ENCODE data around the gene SYNGAP1.

The SYNGAP1 gene

DNA sequence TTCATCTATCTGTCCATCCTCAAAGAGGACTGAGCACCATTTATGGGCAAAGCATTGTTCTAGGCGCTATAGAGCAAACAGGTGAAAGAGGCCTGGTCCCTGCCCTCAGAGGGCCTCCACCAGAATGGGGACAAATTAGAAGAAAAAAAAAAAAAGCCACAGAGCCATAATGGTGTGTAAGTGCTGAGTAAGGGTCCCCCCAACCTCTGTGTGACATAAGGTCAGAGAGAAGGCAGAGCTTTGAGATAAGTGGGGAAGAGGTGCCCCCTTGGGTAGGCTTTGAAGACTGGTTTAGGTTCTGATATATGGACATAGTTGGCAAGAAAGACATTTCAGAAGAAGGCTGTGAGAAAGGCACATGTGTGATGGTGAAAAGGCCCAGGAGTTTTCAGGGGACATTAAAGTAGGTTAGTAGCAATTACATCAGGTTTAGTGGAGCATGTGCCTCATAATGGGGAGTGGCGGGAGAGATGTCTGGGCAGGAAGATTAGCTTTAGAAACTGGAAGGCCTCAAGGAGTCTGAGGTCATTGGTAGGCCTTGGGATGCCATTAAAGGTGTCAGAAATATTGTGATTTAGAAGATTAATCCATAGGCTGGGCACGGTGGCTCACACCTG, 19.2 kb downstream of the SYNGAP1 start:
- no peaks in the 10 kb centered on the region for H3K9me3 ChIP-seq (ENCODE audit: control insufficient read depth, low read length)
- H3K36me3 ChIP-seq (ENCODE audit: control insufficient read depth, insufficient read depth, low read length) = no peaks in the 10 kb centered on the region
- no peak overlapping the region for H3K4me3 ChIP-seq (ENCODE audit: low read length)
- H3K27me3 ChIP-seq (ENCODE audit: control insufficient read depth, insufficient read depth, low read length) = no peaks in the 10 kb centered on the region
- H3K9ac ChIP-seq (ENCODE audit: low read length) = no peak overlapping the region
- H3K4me1 ChIP-seq (ENCODE audit: control insufficient read depth, insufficient read depth, low read length) = no peaks in the 10 kb centered on the region

- Histone ChIP-seq H3K27me3 (ENCODE audit: control insufficient read depth, insufficient read depth, low read length) (no peaks in the 10 kb centered on the region), H3K36me3 (ENCODE audit: control insufficient read depth, insufficient read depth, low read length) (no peaks in the 10 kb centered on the region), H3K9ac (ENCODE audit: low read length) (no peak overlapping the region), H3K9me3 (ENCODE audit: control insufficient read depth, low read length) (no peaks in the 10 kb centered on the region), H3K4me3 (ENCODE audit: low read length) (no peak overlapping the region), H3K4me1 (ENCODE audit: control insufficient read depth, insufficient read depth, low read length) (no peaks in the 10 kb centered on the region)
These were observed 20.2 kb downstream of the SYNGAP1 start for GRCh38 chr6:33439956-33440648.

GRCh38 chr6:33440649-33441309, 20.9 kb downstream of the SYNGAP1 start:
- H3K4me1 ChIP-seq (ENCODE audit: control insufficient read depth, insufficient read depth, low read length) = no peaks in the 10 kb centered on the region
- H3K9me3 ChIP-seq (ENCODE audit: control insufficient read depth, low read length) = no peaks in the 10 kb centered on the region
- no peaks in the 10 kb centered on the region for H3K36me3 ChIP-seq (ENCODE audit: control insufficient read depth, insufficient read depth, low read length)
- H3K27me3 ChIP-seq (ENCODE audit: control insufficient read depth, insufficient read depth, low read length) = no peaks in the 10 kb centered on the region
- H3K9ac ChIP-seq (ENCODE audit: low read length) = no peak overlapping the region
- no peak overlapping the region for H3K4me3 ChIP-seq (ENCODE audit: low read length)

DNA sequence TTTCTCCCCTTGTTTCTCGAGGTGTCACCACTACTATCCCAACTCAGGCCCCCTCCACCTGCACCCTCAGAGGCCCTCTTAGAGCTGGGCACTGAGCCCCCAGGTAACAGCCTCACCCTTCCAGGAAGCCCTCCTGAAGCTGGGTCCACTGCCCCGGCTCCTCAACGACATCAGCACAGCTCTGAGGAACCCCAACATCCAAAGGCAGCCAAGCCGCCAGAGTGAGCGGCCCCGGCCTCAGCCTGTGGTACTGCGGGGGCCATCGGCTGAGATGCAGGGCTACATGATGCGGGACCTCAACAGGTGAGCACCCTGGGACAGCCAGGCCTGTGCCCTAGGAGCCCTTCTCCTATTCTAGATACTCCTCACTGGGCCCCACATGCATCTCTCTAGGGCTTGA, 21.6 kb downstream of the SYNGAP1 start:
- Histone ChIP-seq H3K27me3 (ENCODE audit: control insufficient read depth, insufficient read depth, low read length) (no peaks in the 10 kb centered on the region), H3K4me3 (ENCODE audit: low read length) (no peak overlapping the region), H3K4me1 (ENCODE audit: control insufficient read depth, insufficient read depth, low read length) (no peaks in the 10 kb centered on the region), H3K9ac (ENCODE audit: low read length) (no peak overlapping the region), H3K9me3 (ENCODE audit: control insufficient read depth, low read length) (no peaks in the 10 kb centered on the region), H3K36me3 (ENCODE audit: control insufficient read depth, insufficient read depth, low read length) (no peaks in the 10 kb centered on the region)

DNA sequence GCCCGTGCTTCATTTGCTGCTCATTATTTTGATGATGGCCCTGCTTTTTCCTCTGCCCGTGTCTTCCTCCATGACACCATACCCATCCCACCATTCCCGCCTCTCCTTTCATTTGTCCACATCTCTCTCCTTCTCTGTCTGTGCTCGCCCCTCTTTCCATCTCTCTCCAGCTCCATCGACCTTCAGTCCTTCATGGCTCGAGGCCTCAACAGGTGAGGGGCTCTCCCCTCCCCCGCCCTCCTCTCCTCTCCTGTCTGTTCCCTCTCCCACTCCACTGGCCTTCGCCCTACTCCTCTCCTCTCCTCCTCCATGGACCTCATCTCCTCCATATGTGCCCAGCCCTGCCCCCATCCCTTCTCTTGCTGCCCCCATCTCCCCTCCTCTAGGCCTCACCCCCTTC, 22.4 kb downstream of the SYNGAP1 start:
- H3K4me1 ChIP-seq (ENCODE audit: control insufficient read depth, insufficient read depth, low read length) = no peaks in the 10 kb centered on the region
- H3K9me3 ChIP-seq (ENCODE audit: control insufficient read depth, low read length) = no peaks in the 10 kb centered on the region
- H3K9ac ChIP-seq (ENCODE audit: low read length) = no peak overlapping the region
- H3K27me3 ChIP-seq (ENCODE audit: control insufficient read depth, insufficient read depth, low read length) = no peaks in the 10 kb centered on the region
- no peak overlapping the region for H3K4me3 ChIP-seq (ENCODE audit: low read length)
- H3K36me3 ChIP-seq (ENCODE audit: control insufficient read depth, insufficient read depth, low read length) = no peaks in the 10 kb centered on the region

DNA sequence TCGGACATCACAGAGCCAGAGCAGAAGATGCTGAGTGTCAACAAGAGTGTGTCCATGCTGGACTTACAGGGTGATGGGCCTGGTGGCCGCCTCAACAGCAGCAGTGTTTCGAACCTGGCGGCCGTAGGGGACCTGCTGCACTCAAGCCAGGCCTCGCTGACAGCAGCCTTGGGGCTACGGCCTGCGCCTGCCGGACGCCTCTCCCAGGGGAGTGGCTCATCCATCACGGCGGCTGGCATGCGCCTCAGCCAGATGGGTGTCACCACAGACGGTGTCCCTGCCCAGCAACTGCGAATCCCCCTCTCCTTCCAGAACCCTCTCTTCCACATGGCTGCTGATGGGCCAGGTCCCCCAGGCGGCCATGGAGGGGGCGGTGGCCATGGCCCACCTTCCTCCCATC, 23.2 kb downstream of the SYNGAP1 start:
- no peak overlapping the region for H3K9ac ChIP-seq (ENCODE audit: low read length)
- H3K4me3 ChIP-seq (ENCODE audit: low read length) = no peak overlapping the region
- H3K9me3 ChIP-seq (ENCODE audit: control insufficient read depth, low read length) = no peaks in the 10 kb centered on the region
- no peaks in the 10 kb centered on the region for H3K4me1 ChIP-seq (ENCODE audit: control insufficient read depth, insufficient read depth, low read length)
- H3K27me3 ChIP-seq (ENCODE audit: control insufficient read depth, insufficient read depth, low read length) = no peaks in the 10 kb centered on the region
- no peaks in the 10 kb centered on the region for H3K36me3 ChIP-seq (ENCODE audit: control insufficient read depth, insufficient read depth, low read length)

GRCh38 chr6:33443619-33444504, 24.0 kb downstream of the SYNGAP1 start:
- Histone ChIP-seq H3K36me3 (ENCODE audit: control insufficient read depth, insufficient read depth, low read length) (no peaks in the 10 kb centered on the region), H3K27me3 (ENCODE audit: control insufficient read depth, insufficient read depth, low read length) (no peaks in the 10 kb centered on the region), H3K9me3 (ENCODE audit: control insufficient read depth, low read length) (no peaks in the 10 kb centered on the region), H3K4me1 (ENCODE audit: control insufficient read depth, insufficient read depth, low read length) (no peaks in the 10 kb centered on the region), H3K4me3 (ENCODE audit: low read length) (no peak overlapping the region), H3K9ac (ENCODE audit: low read length) (no peak overlapping the region)

DNA sequence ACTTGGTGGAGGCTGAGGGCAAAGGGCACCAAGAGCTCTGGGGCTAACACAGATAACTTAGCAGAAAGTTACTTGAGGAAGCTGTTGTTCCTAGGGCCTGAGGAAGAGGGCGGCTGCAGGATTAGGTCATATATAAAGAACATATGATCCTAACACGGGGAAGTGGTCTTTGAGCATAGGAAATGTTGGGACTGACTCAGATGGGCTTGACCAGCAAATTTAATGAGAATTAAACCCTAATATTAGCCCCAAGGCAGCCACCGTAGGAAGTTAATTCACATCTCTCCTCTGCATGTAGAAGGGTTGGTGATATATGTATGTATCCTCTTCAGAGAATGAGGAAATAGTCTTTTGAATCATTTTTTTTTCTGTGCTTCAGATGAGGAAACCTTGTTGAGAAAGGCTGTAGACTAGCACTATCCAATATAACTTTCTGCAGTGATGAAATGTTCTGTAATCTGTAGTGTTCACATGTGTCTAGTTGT, 25.3 kb downstream of the SYNGAP1 start:
- Histone ChIP-seq H3K9ac (ENCODE audit: low read length) (no peak overlapping the region), H3K36me3 (ENCODE audit: control insufficient read depth, insufficient read depth, low read length) (no peaks in the 10 kb centered on the region), H3K4me1 (ENCODE audit: control insufficient read depth, insufficient read depth, low read length) (no peaks in the 10 kb centered on the region), H3K9me3 (ENCODE audit: control insufficient read depth, low read length) (no peaks in the 10 kb centered on the region), H3K4me3 (ENCODE audit: low read length) (no peak overlapping the region), H3K27me3 (ENCODE audit: control insufficient read depth, insufficient read depth, low read length) (no peaks in the 10 kb centered on the region)

DNA sequence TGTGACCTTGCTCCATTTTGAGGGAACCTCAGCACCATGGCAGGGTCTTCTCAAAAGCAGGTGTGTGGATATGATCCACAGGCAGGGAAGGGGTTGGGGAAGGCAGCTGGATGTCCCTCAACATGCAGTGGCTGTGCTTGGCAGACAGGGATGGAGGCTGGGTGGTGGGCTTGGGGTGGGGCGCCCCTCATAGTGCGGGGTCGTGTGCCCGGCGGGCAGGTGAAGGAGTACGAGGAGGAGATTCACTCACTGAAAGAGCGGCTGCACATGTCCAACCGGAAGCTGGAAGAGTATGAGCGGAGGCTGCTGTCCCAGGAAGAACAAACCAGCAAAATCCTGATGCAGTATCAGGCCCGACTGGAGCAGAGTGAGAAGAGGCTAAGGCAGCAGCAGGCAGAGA, 26.5 kb downstream of the SYNGAP1 start:
- no peak overlapping the region for H3K4me3 ChIP-seq (ENCODE audit: low read length)
- H3K27me3 ChIP-seq (ENCODE audit: control insufficient read depth, insufficient read depth, low read length) = no peaks in the 10 kb centered on the region
- H3K9me3 ChIP-seq (ENCODE audit: control insufficient read depth, low read length) = no peaks in the 10 kb centered on the region
- no peaks in the 10 kb centered on the region for H3K4me1 ChIP-seq (ENCODE audit: control insufficient read depth, insufficient read depth, low read length)
- H3K9ac ChIP-seq (ENCODE audit: low read length) = no peak overlapping the region
- no peaks in the 10 kb centered on the region for H3K36me3 ChIP-seq (ENCODE audit: control insufficient read depth, insufficient read depth, low read length)

DNA sequence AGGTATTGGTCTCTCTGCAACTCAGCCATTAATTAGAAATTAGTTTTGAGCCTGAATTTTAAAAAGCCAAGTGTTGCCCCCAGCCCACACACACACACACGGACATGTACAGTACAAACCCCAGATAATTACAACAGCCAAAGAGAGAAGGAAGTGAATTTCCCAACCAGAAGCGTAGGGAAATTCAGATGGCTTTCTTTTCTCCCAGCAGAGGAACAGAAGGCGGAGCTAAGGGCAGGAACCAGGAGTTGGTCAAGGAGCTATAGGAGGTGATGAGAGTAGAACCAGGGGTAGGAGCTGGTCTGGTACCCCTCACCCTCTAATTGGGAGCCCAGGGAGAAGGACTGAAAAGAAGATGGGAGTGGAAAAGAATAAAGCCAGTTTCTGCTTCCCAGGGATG, 30.6 kb downstream of the SYNGAP1 start:
- Histone ChIP-seq H3K27me3 (ENCODE audit: control insufficient read depth, insufficient read depth, low read length) (no peaks in the 10 kb centered on the region), H3K36me3 (ENCODE audit: control insufficient read depth, insufficient read depth, low read length) (no peaks in the 10 kb centered on the region), H3K9me3 (ENCODE audit: control insufficient read depth, low read length) (no peaks in the 10 kb centered on the region), H3K4me3 (ENCODE audit: low read length) (no peak overlapping the region), H3K4me1 (ENCODE audit: control insufficient read depth, insufficient read depth, low read length) (peaks cover 7% of the 10 kb centered on the region), H3K9ac (ENCODE audit: low read length) (no peak overlapping the region)

GRCh38 chr6:33451606-33452005, 31.7 kb downstream of the SYNGAP1 start:
- no peaks in the 10 kb centered on the region for H3K36me3 ChIP-seq (ENCODE audit: control insufficient read depth, insufficient read depth, low read length)
- H3K27me3 ChIP-seq (ENCODE audit: control insufficient read depth, insufficient read depth, low read length) = no peaks in the 10 kb centered on the region
- H3K4me1 ChIP-seq (ENCODE audit: control insufficient read depth, insufficient read depth, low read length) = peaks cover 8% of the 10 kb centered on the region
- no peak overlapping the region for H3K4me3 ChIP-seq (ENCODE audit: low read length)
- no peaks in the 10 kb centered on the region for H3K9me3 ChIP-seq (ENCODE audit: control insufficient read depth, low read length)
- H3K9ac ChIP-seq (ENCODE audit: low read length) = no peak overlapping the region

- H3K36me3 ChIP-seq (ENCODE audit: control insufficient read depth, insufficient read depth, low read length) = no peaks in the 10 kb centered on the region
- no peak overlapping the region for H3K4me3 ChIP-seq (ENCODE audit: low read length)
- H3K4me1 ChIP-seq (ENCODE audit: control insufficient read depth, insufficient read depth, low read length) = peaks cover 8% of the 10 kb centered on the region
- H3K9me3 ChIP-seq (ENCODE audit: control insufficient read depth, low read length) = no peaks in the 10 kb centered on the region
- H3K9ac ChIP-seq (ENCODE audit: low read length) = no peak overlapping the region
- no peaks in the 10 kb centered on the region for H3K27me3 ChIP-seq (ENCODE audit: control insufficient read depth, insufficient read depth, low read length)
These were observed 32.6 kb downstream of the SYNGAP1 start for GRCh38 chr6:33452496-33452895.
